ENCODE data around the gene MAN2C1.

MAN2C1 gene

GRCh38 chr15:75371901-75372688 is 3.7 kb upstream of the MAN2C1 start:
- no peak overlapping the region for H3K9ac ChIP-seq (ENCODE audit: low read length)
- TF ChIP-seq CTCF (IDR thresholded peaks at IDR 0.05; ENCODE audit: low read length) (no peak), EZH2 (optimal IDR thresholded peaks at IDR 0.05; ENCODE audit: low read depth, low read length) (no peak), EZH2phosphoT487 (IDR thresholded peaks at IDR 0.05; ENCODE audit: low read length) (no peak)

GRCh38 chr15:75371486-75371885 is 3.1 kb upstream of the MAN2C1 start:
- TF ChIP-seq CTCF (IDR thresholded peaks at IDR 0.05; ENCODE audit: low read length), result no peak
- no peak for TF ChIP-seq EZH2 (optimal IDR thresholded peaks at IDR 0.05; ENCODE audit: low read depth, low read length)
- no peak for TF ChIP-seq EZH2phosphoT487 (IDR thresholded peaks at IDR 0.05; ENCODE audit: low read length)
- H3K4me2 ChIP-seq (ENCODE audit: low read depth, low read length), result no peak overlapping the region
- H3K9me2 ChIP-seq (replicated peaks; ENCODE audit: insufficient read depth, low read length), result no peaks in the 10 kb centered on the region
- no peaks in the 10 kb centered on the region for H4K20me1 ChIP-seq (ENCODE audit: insufficient read depth, low read length)
- H3K4me3 ChIP-seq (ENCODE audit: low read length), result no peak overlapping the region
- no peak overlapping the region for H3K9ac ChIP-seq (ENCODE audit: low read length)
- no peak overlapping the region for H2AFZ ChIP-seq (ENCODE audit: low read length)
- H3K79me2 ChIP-seq (ENCODE audit: low read length), result peaks cover 34% of the 10 kb centered on the region
- peaks cover 18% of the 10 kb centered on the region for H3F3A ChIP-seq (ENCODE audit: insufficient read depth, low read length)
- no peak for DNase-seq
- H3K4me1 ChIP-seq (ENCODE audit: low read length), result peaks cover 16% of the 10 kb centered on the region
- H3K27me3 ChIP-seq (replicated peaks; ENCODE audit: insufficient read depth, low read length), result no peaks in the 10 kb centered on the region
- H3K27ac ChIP-seq (ENCODE audit: low read length), result no peak overlapping the region
- H3K36me3 ChIP-seq (replicated peaks; ENCODE audit: insufficient read depth, low read length), result 0 out of 2 replicates have a peak, but pooled peaks cover 13% of the 10 kb centered on the region
- no peaks in the 10 kb centered on the region for H3K9me3 ChIP-seq (replicated peaks; ENCODE audit: insufficient read depth, low read length)

More at GRCh38 chr15:75371901-75372688, 3.7 kb upstream of the MAN2C1 start:
- Histone ChIP-seq H3K36me3 (replicated peaks; ENCODE audit: insufficient read depth, low read length) (0 out of 2 replicates have a peak, but pooled peaks cover 13% of the 10 kb centered on the region), H3K79me2 (ENCODE audit: low read length) (peaks cover 34% of the 10 kb centered on the region), H3K27ac (ENCODE audit: low read length) (no peak overlapping the region), H3K4me2 (ENCODE audit: low read depth, low read length) (no peak overlapping the region), H3K4me1 (ENCODE audit: low read length) (peaks cover 16% of the 10 kb centered on the region), H3K9me2 (replicated peaks; ENCODE audit: insufficient read depth, low read length) (no peaks in the 10 kb centered on the region), H3K4me3 (ENCODE audit: low read length) (no peak overlapping the region), H3K9me3 (replicated peaks; ENCODE audit: insufficient read depth, low read length) (no peaks in the 10 kb centered on the region), H4K20me1 (ENCODE audit: insufficient read depth, low read length) (no peaks in the 10 kb centered on the region), H3K27me3 (replicated peaks; ENCODE audit: insufficient read depth, low read length) (no peaks in the 10 kb centered on the region), H2AFZ (ENCODE audit: low read length) (no peak overlapping the region), H3F3A (ENCODE audit: insufficient read depth, low read length) (peaks cover 18% of the 10 kb centered on the region)
- DNase-seq, result no peak

GRCh38 chr15:75369897-75370581 is 1.6 kb upstream of the MAN2C1 start:
- no peaks in the 10 kb centered on the region for H3K9me2 ChIP-seq (replicated peaks; ENCODE audit: insufficient read depth, low read length)
- H3K9ac ChIP-seq (ENCODE audit: low read length), result peak overlapping the region; percentile 85; the same call in 1 of the 2 replicates
- H3K27ac ChIP-seq (ENCODE audit: low read length), result no peak overlapping the region
- H3K4me3 ChIP-seq (ENCODE audit: low read length), result 0 out of 2 replicates have a peak overlapping the region, but pooled peaks have one; percentile 86
- H3K36me3 ChIP-seq (replicated peaks; ENCODE audit: insufficient read depth, low read length), result 0 out of 2 replicates have a peak, but pooled peaks cover 13% of the 10 kb centered on the region
- no peak for DNase-seq
- H3F3A ChIP-seq (ENCODE audit: insufficient read depth, low read length), result peaks cover 18% of the 10 kb centered on the region
- H2AFZ ChIP-seq (ENCODE audit: low read length), result no peak overlapping the region
- H3K4me2 ChIP-seq (ENCODE audit: low read depth, low read length), result peak overlapping the region; percentile 87
- H4K20me1 ChIP-seq (ENCODE audit: insufficient read depth, low read length), result no peaks in the 10 kb centered on the region
- no peaks in the 10 kb centered on the region for H3K27me3 ChIP-seq (replicated peaks; ENCODE audit: insufficient read depth, low read length)
- peaks cover 34% of the 10 kb centered on the region for H3K79me2 ChIP-seq (ENCODE audit: low read length)
- no peaks in the 10 kb centered on the region for H3K9me3 ChIP-seq (replicated peaks; ENCODE audit: insufficient read depth, low read length)
- TF ChIP-seq EZH2phosphoT487 (IDR thresholded peaks at IDR 0.05; ENCODE audit: low read length) (no peak), CTCF (IDR thresholded peaks at IDR 0.05; ENCODE audit: low read length) (no peak), EZH2 (optimal IDR thresholded peaks at IDR 0.05; ENCODE audit: low read depth, low read length) (no peak)
- H3K4me1 ChIP-seq (ENCODE audit: low read length), result peaks cover 16% of the 10 kb centered on the region
